Measurements from ENCODE around the gene ZFP91.

ZFP91 gene

GRCh38 chr11:58649623-58650022 is 70.8 kb downstream of the ZFP91 start:
- no peak for TF ChIP-seq CTCF (conservative IDR thresholded peaks at IDR 0.05; ENCODE audit: low read depth, low read length)
- Histone ChIP-seq H3K27me3 (ENCODE audit: insufficient read depth, low read depth) (no peaks in the 10 kb centered on the region), H3K36me3 (ENCODE audit: insufficient read depth) (no peaks in the 10 kb centered on the region), H3K79me2 (ENCODE audit: insufficient read depth, low read depth) (no peaks in the 10 kb centered on the region), H3K4me3 (IDR thresholded peaks at IDR 0.05; ENCODE audit: insufficient read depth, low read depth, low read length) (no peak overlapping the region), H3K4me2 (peak overlapping the region; percentile 99), H3K4me1 (ENCODE audit: low read depth, poor library complexity, severe bottlenecking) (peaks cover 84% of the 10 kb centered on the region), H3K27ac (peak overlapping the region; percentile 96; the same call in 1 of the 2 replicates), H3K9ac (no peak overlapping the region), H4K20me1 (ENCODE audit: insufficient read depth) (no peaks in the 10 kb centered on the region), H2AFZ (ENCODE audit: low read depth) (no peak overlapping the region; the same call in 1 of the 2 replicates)

GRCh38 chr11:58650496-58650895 is 71.6 kb downstream of the ZFP91 start:
- H3K4me3 ChIP-seq (IDR thresholded peaks at IDR 0.05; ENCODE audit: insufficient read depth, low read depth, low read length): no peak overlapping the region
- H3K4me2 ChIP-seq: peak overlapping the region; percentile 99
- TF ChIP-seq CTCF (conservative IDR thresholded peaks at IDR 0.05; ENCODE audit: low read depth, low read length): no peak
- peaks cover 93% of the 10 kb centered on the region for H3K4me1 ChIP-seq (ENCODE audit: low read depth, poor library complexity, severe bottlenecking)
- H3K27ac ChIP-seq: peak overlapping the region; percentile 96
- H3K9ac ChIP-seq: no peak overlapping the region
- H2AFZ ChIP-seq (ENCODE audit: low read depth): no peak overlapping the region
- no peaks in the 10 kb centered on the region for H4K20me1 ChIP-seq (ENCODE audit: insufficient read depth)
- no peaks in the 10 kb centered on the region for H3K27me3 ChIP-seq (ENCODE audit: insufficient read depth, low read depth)
- no peaks in the 10 kb centered on the region for H3K79me2 ChIP-seq (ENCODE audit: insufficient read depth, low read depth)
- H3K36me3 ChIP-seq (ENCODE audit: insufficient read depth): no peaks in the 10 kb centered on the region

GRCh38 chr11:58652726-58653280 is 73.9 kb downstream of the ZFP91 start:
- peaks cover 77% of the 10 kb centered on the region for H3K4me1 ChIP-seq (ENCODE audit: low read depth, poor library complexity, severe bottlenecking)
- no peak overlapping the region for H3K4me3 ChIP-seq (IDR thresholded peaks at IDR 0.05; ENCODE audit: insufficient read depth, low read depth, low read length)
- H2AFZ ChIP-seq (ENCODE audit: low read depth): no peak overlapping the region
- no peak overlapping the region for H3K9ac ChIP-seq
- H3K79me2 ChIP-seq (ENCODE audit: insufficient read depth, low read depth): no peaks in the 10 kb centered on the region
- H3K27me3 ChIP-seq (ENCODE audit: insufficient read depth, low read depth): no peaks in the 10 kb centered on the region
- H3K36me3 ChIP-seq (ENCODE audit: insufficient read depth): no peaks in the 10 kb centered on the region
- TF ChIP-seq CTCF (conservative IDR thresholded peaks at IDR 0.05; ENCODE audit: low read depth, low read length): no peak
- no peak overlapping the region; the same call in 1 of the 2 replicates for H3K4me2 ChIP-seq
- no peaks in the 10 kb centered on the region for H4K20me1 ChIP-seq (ENCODE audit: insufficient read depth)
- H3K27ac ChIP-seq: no peak overlapping the region

- H3K36me3 ChIP-seq (ENCODE audit: insufficient read depth): no peaks in the 10 kb centered on the region
- peak; percentile 89 for TF ChIP-seq CTCF (conservative IDR thresholded peaks at IDR 0.05; ENCODE audit: low read depth, low read length)
- peak overlapping the region; percentile 64 for H2AFZ ChIP-seq (ENCODE audit: low read depth)
- no peak overlapping the region for H3K9ac ChIP-seq
- no peak overlapping the region for H3K4me3 ChIP-seq (IDR thresholded peaks at IDR 0.05; ENCODE audit: insufficient read depth, low read depth, low read length)
- peaks cover 62% of the 10 kb centered on the region for H3K4me1 ChIP-seq (ENCODE audit: low read depth, poor library complexity, severe bottlenecking)
- no peak overlapping the region; the same call in 1 of the 2 replicates for H3K27ac ChIP-seq
- no peaks in the 10 kb centered on the region for H3K27me3 ChIP-seq (ENCODE audit: insufficient read depth, low read depth)
- H4K20me1 ChIP-seq (ENCODE audit: insufficient read depth): no peaks in the 10 kb centered on the region
- peak overlapping the region; percentile 48 for H3K4me2 ChIP-seq
- no peaks in the 10 kb centered on the region for H3K79me2 ChIP-seq (ENCODE audit: insufficient read depth, low read depth)
Measured at GRCh38 chr11:58654079-58654907, 75.4 kb downstream of the ZFP91 start.

Data from KMS-11 (cell line).